PC-3 (cell line): ENCODE measurements around the gene BPIFB3. TPM values are rescaled to one million over a fixed set of nuclear protein-coding genes. Genes with fewer than 3 reads are reported as not detected.

Experiments
- ATAC-seq: fragments of 200-7000 bp; cut with Tn5 transposase; 2 replicates; pipeline ENCODE4 v1.9.1; 2020; ENCODE audit warnings: mild to moderate bottlenecking, moderate library complexity
- BruUV-seq: library from RNA; stranded (reverse); fragments of 400-500 nt; replicated peaks from 2 replicates; lab custom pipeline; 2021; lab: Mats Ljungman, UMichigan
- CTCF ChIA-PET: fragments of 300-600 bp; sonication (Branson Sonifier 250); formaldehyde crosslinking; loops from one replicate; lab custom pipeline; 2022; ENCODE audit warnings: antibody characterized with exemption; lab: Charles Lee
- POLR2A ChIA-PET: fragments of 300-600 bp; sonication (Branson Sonifier 250); formaldehyde crosslinking; loops from one replicate; lab custom pipeline; 2022; ENCODE audit warnings: antibody characterized with exemption; ENCODE audit not compliant: unreplicated experiment; lab: Charles Lee
- DNase-seq: peaks from one replicate; pipeline ENCODE4 v3.0.0-alpha.2; 2015
- H2AFZ ChIP-seq: fragments of 300-600 bp; sonication (generic); 2 replicates; pipeline ENCODE4 v1.6.0; 2016; ENCODE audit warnings: antibody characterized with exemption, low read length
- H3F3A ChIP-seq: fragments of 300-600 bp; sonication (generic); one replicate; pipeline ENCODE4 v1.6.0; 2017; ENCODE audit warnings: antibody characterized with exemption, low read length, control low read depth, mild to moderate bottlenecking; ENCODE audit not compliant: unreplicated experiment
- H3K27ac ChIP-seq: fragments of 300-600 bp; sonication (generic); 2 replicates; pipeline ENCODE4 v1.5.1; 2016; ENCODE audit warnings: mild to moderate bottlenecking, low read length
- H3K27me3 ChIP-seq: fragments of 300-600 bp; sonication (generic); 2 replicates; pipeline ENCODE4 v1.6.1; 2016; ENCODE audit warnings: low read length, mixed read lengths
- H3K36me3 ChIP-seq: fragments of 300-600 bp; sonication (generic); 2 replicates; pipeline ENCODE4 v1.6.1; 2016; ENCODE audit warnings: low read depth, mixed run types, low read length, mixed read lengths
- H3K4me1 ChIP-seq: fragments of 300-600 bp; sonication (generic); 2 replicates; pipeline ENCODE4 v1.5.1; 2016; ENCODE audit warnings: low read length; ENCODE audit not compliant: insufficient read depth
- H3K4me2 ChIP-seq: fragments of 300-600 bp; sonication (generic); 2 replicates; pipeline ENCODE4 v1.6.0; 2016; ENCODE audit warnings: low read length
- H3K4me3 ChIP-seq: fragments of 300-600 bp; sonication (generic); 2 replicates; pipeline ENCODE4 v1.5.1; 2016; ENCODE audit warnings: mild to moderate bottlenecking, low read length, mixed read lengths
- H3K79me2 ChIP-seq: fragments of 300-600 bp; sonication (generic); 2 replicates; pipeline ENCODE4 v1.6.1; 2017; ENCODE audit warnings: low read length, mixed read lengths
- H3K9ac ChIP-seq: fragments of 300-600 bp; sonication (generic); 2 replicates; pipeline ENCODE4 v1.6.0; 2016; ENCODE audit warnings: mild to moderate bottlenecking, low read length
- H3K9me2 ChIP-seq: fragments of 300-600 bp; sonication (generic); replicated peaks from 2 replicates; pipeline ENCODE4 v1.6.1; 2016; ENCODE audit warnings: mixed run types, low read length, mixed read lengths
- H3K9me3 ChIP-seq: fragments of 300-600 bp; sonication (generic); 2 replicates; pipeline ENCODE4 v1.6.1; 2016; ENCODE audit warnings: low read length, mixed read lengths
- H4K20me1 ChIP-seq: fragments of 300-600 bp; sonication (generic); 2 replicates; pipeline ENCODE4 v1.6.1; 2016; ENCODE audit warnings: low read length, mixed read lengths
- CTCF ChIP-seq: fragments of 300-600 bp; sonication (generic); conservative IDR thresholded peaks from 2 replicates; pipeline ENCODE4 v1.5.1; 2017; ENCODE audit warnings: antibody characterized with exemption, low read depth, mild to moderate bottlenecking, low read length
- EZH2 ChIP-seq: fragments of 300-600 bp; sonication (generic); IDR thresholded peaks from one replicate; pipeline ENCODE4 v1.6.1; 2017; ENCODE audit warnings: antibody characterized with exemption, mild to moderate bottlenecking, low read length; ENCODE audit not compliant: unreplicated experiment
- EZH2phosphoT487 ChIP-seq: fragments of 300-600 bp; sonication (generic); IDR thresholded peaks from 2 replicates; pipeline ENCODE4 v1.6.1; 2018; ENCODE audit warnings: mild to moderate bottlenecking, antibody characterized with exemption, low read length, borderline replicate concordance
- intact Hi-C: fragments of 100-400 bp; cut with micrococcal nuclease; formaldehyde crosslinking; loops from 2 replicates; pipeline ENCODE4 v1.9.0; 2023
- total RNA-seq: library from RNA; depleted of rRNA; stranded (reverse); fragments of >200 nt; gene quantifications from 2 replicates; pipeline ENCODE4 v1.2.3, GENCODE V29; 2014

BPIFB3 gene
- total RNA-seq, 1 experiment from 2014 or later, result not detected

DNA sequence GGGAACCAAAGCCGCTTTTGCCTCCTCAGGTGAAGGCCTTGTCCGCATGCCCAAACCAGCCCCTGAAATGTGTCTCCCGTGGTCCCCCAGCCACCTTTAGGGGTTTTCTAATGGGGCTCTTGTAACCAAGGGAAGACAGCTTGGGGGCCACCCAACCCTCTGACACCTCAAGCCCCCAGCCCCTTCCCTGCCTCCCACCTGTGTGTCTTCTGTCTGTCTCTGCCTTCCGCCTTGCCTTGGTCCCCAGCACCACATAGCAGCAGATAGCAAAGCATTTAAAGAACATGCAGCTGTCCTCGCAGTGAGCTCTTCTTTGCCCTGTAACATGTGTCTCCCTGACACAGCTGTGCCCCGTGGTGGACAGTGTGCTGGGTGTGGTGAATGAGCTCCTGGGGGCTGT lies 9.6 kb downstream of the BPIFB3 start:
- ATAC-seq, result no peak
- no TSS peak for BruUV-seq
- Histone ChIP-seq H3K27me3 (peaks cover 33% of the 10 kb centered on the region), H3K9me2 (no peaks in the 10 kb centered on the region), H3K36me3 (no peaks in the 10 kb centered on the region), H3K4me1 (no peaks in the 10 kb centered on the region), H4K20me1 (no peaks in the 10 kb centered on the region), H3K4me2 (no peak overlapping the region), H3K9ac (no peak overlapping the region), H3K4me3 (no peak overlapping the region), H3K79me2 (no peaks in the 10 kb centered on the region), H2AFZ (no peak overlapping the region), H3K27ac (no peak overlapping the region), H3K9me3 (no peaks in the 10 kb centered on the region), H3F3A (no peaks in the 10 kb centered on the region)
- intact Hi-C loops, result no loop called here
- no peak for DNase-seq
- TF ChIP-seq EZH2 (no peak), EZH2phosphoT487 (no peak), CTCF (no peak)
- ChIA-PET POLR2A (interaction anchor here (0.5 kb wide), 1 partner anchor 51 kb away, joined by 4 read pairs; no protein-coding TSS in a partner anchor), CTCF (no interaction called here)

- TF ChIP-seq EZH2phosphoT487, result no peak
- TF ChIP-seq EZH2, result no peak
- no peak for TF ChIP-seq CTCF
- no peaks in the 10 kb centered on the region for H3F3A ChIP-seq
- H3K27me3 ChIP-seq, result peaks cover 45% of the 10 kb centered on the region
- no peak overlapping the region for H3K9ac ChIP-seq
- intact Hi-C loops, result no loop called here
- H2AFZ ChIP-seq, result no peak overlapping the region
- no TSS peak for BruUV-seq
- no peak overlapping the region for H3K4me3 ChIP-seq
- ATAC-seq, result no peak
- no peaks in the 10 kb centered on the region for H3K4me1 ChIP-seq
- H3K9me2 ChIP-seq, result no peaks in the 10 kb centered on the region
- DNase-seq, result no peak
- POLR2A ChIA-PET, result no interaction called here
- CTCF ChIA-PET, result no interaction called here
- H3K79me2 ChIP-seq, result no peaks in the 10 kb centered on the region
- no peak overlapping the region for H3K4me2 ChIP-seq
- H3K36me3 ChIP-seq, result no peaks in the 10 kb centered on the region
- no peak overlapping the region for H3K27ac ChIP-seq
- H3K9me3 ChIP-seq, result no peaks in the 10 kb centered on the region
- H4K20me1 ChIP-seq, result no peaks in the 10 kb centered on the region
Observed at GRCh38 chr20:33064572-33065287, 11.0 kb downstream of the BPIFB3 start.

DNA sequence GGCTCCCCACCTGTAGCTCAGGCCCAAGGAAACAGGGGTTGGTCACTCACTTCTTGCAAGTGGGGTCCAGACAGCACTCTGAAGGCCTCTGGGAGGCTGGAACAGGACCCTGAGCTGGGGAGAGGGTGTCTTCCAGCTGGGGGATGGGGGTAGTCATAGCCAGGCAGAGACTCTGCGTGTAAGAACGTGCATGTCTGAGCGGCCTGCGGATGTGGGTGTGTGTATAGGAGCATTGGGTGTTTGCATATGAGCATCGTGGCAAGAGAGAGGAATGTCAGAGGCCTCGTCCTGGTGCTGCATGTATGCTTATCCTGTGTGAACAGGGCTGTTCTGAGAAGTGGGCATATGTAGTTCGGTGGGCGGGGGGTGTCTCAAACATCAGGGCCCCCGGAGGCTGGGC lies 12.1 kb downstream of the BPIFB3 start:
- peaks cover 56% of the 10 kb centered on the region for H3K27me3 ChIP-seq
- intact Hi-C loops, result no loop called here
- H3K4me3 ChIP-seq, result no peak overlapping the region
- H3K4me1 ChIP-seq, result no peaks in the 10 kb centered on the region
- no peak overlapping the region for H2AFZ ChIP-seq
- TF ChIP-seq CTCF, result no peak
- no peak for TF ChIP-seq EZH2
- TF ChIP-seq EZH2phosphoT487, result no peak
- no peaks in the 10 kb centered on the region for H3K36me3 ChIP-seq
- no TSS peak for BruUV-seq
- no peaks in the 10 kb centered on the region for H3K9me2 ChIP-seq
- H3K4me2 ChIP-seq, result no peak overlapping the region
- ATAC-seq (no peak), DNase-seq (no peak)
- H3K79me2 ChIP-seq, result no peaks in the 10 kb centered on the region
- ChIA-PET CTCF (no interaction called here), POLR2A (no interaction called here)
- H4K20me1 ChIP-seq, result no peaks in the 10 kb centered on the region
- no peak overlapping the region for H3K9ac ChIP-seq
- no peaks in the 10 kb centered on the region for H3K9me3 ChIP-seq
- no peak overlapping the region for H3K27ac ChIP-seq
- H3F3A ChIP-seq, result no peaks in the 10 kb centered on the region
